GM12878 (cell line): ENCODE results near the gene IL20RB. TPM values are rescaled to one million over a fixed set of nuclear protein-coding genes. Genes with fewer than 3 reads are reported as not detected.
"Not testable (repeated sequence)": the region's sequence is repeated elsewhere in the genome, so short reads cannot be mapped to it uniquely, and the experiment has no call there.

Source experiments
- ATAC-seq: fragments of 200-7000 bp; cut with Tn5 transposase; 3 replicates; pipeline ENCODE4 v1.9.1; 2020; ENCODE audit warnings: mild to moderate bottlenecking, moderate library complexity
- BruUV-seq: library from RNA; stranded (reverse); fragments of 400-500 nt; replicated peaks from 2 replicates; lab custom pipeline; 2021; lab: Mats Ljungman, UMichigan
- CTCF ChIA-PET: fragments of 300-600 bp; sonication (Branson Sonifier 250); formaldehyde crosslinking; extraction: SDS; loops from one replicate; lab custom pipeline; 2021; ENCODE audit warnings: inconsistent platforms; lab: Yijun Ruan, JAX
- POLR2A ChIA-PET: fragments of 350-600 bp; formaldehyde crosslinking; extraction: SDS; loops from one replicate; lab custom pipeline; 2021; ENCODE audit warnings: inconsistent platforms; lab: Charles Lee
- RAD21 ChIA-PET: fragments of 300-600 bp; sonication (Branson Sonifier 250); formaldehyde crosslinking; loops from one replicate; lab custom pipeline; 2023; ENCODE audit warnings: antibody characterized with exemption; ENCODE audit not compliant: unreplicated experiment; lab: Charles Lee
- SMC1A ChIA-PET: fragments of 300-600 bp; sonication (Branson Sonifier 250); formaldehyde crosslinking; loops from one replicate; lab custom pipeline; 2023; ENCODE audit not compliant: unreplicated experiment, uncharacterized antibody; lab: Charles Lee
- DNase-seq: peaks from one replicate; pipeline ENCODE4 v3.0.0-alpha.2; 2011; ENCODE audit warnings: low read depth, low spot score
- FAIRE-seq: peaks from 3 replicates; lab custom pipeline; 2011; peaks lifted over from hg19 to GRCh38; lab: Jason Lieb, UNC
- H2AFZ ChIP-seq: 2 replicates; pipeline ENCODE4 v1.6.0; 2011; ENCODE audit warnings: low read depth, low read length, control low read depth; ENCODE audit not compliant: control insufficient read depth
- H3K27ac ChIP-seq: 2 replicates; pipeline ENCODE4 v1.5.1; 2011; ENCODE audit warnings: control low read depth; ENCODE audit not compliant: control insufficient read depth, insufficient read depth
- H3K27me3 ChIP-seq, 2 experiments: replicated peaks in 1 of 2; 2 replicates each; pipeline versions ENCODE4 v1.6.0 to v1.6.1; 2011; ENCODE audit warnings: low read length in 1 of 2; ENCODE audit not compliant: control insufficient read depth in 2 of 2, insufficient read depth in 2 of 2
- H3K36me3 ChIP-seq, 2 experiments: 2 replicates each; pipeline ENCODE4 v1.5.1; 2011; ENCODE audit warnings: low read length in 1 of 2; ENCODE audit not compliant: control insufficient read depth in 2 of 2, insufficient read depth in 2 of 2
- H3K4me1 ChIP-seq: 2 replicates; pipeline ENCODE4 v1.6.1; 2011; ENCODE audit warnings: mild to moderate bottlenecking, low read length, moderate library complexity, mixed read lengths; ENCODE audit not compliant: control insufficient read depth, insufficient read depth
- H3K4me2 ChIP-seq: 2 replicates; pipeline ENCODE4 v1.6.0; 2011; ENCODE audit warnings: control low read depth; ENCODE audit not compliant: control insufficient read depth, insufficient read depth
- H3K4me3 ChIP-seq: fragments of 200-600 bp; sonication (generic); 2 replicates; pipeline ENCODE4 v1.5.1; 2016
- H3K79me2 ChIP-seq: 2 replicates; pipeline ENCODE4 v1.6.0; 2011; ENCODE audit warnings: low read length; ENCODE audit not compliant: control insufficient read depth, insufficient read depth
- H3K9ac ChIP-seq: 2 replicates; pipeline ENCODE4 v1.8.0; 2011; ENCODE audit warnings: low read length, control low read depth, mixed read lengths; ENCODE audit not compliant: control insufficient read depth, insufficient read depth
- H3K9me3 ChIP-seq: replicated peaks from 3 replicates; pipeline ENCODE4 v1.5.1; 2011; ENCODE audit warnings: mild to moderate bottlenecking, low read length; ENCODE audit not compliant: control insufficient read depth, insufficient read depth
- H4K20me1 ChIP-seq: 2 replicates; pipeline ENCODE4 v1.6.0; 2011; ENCODE audit not compliant: control insufficient read depth, insufficient read depth
- POLR2AphosphoS2 ChIP-seq: IDR thresholded peaks from 2 replicates; pipeline ENCODE4 v1.6.1; 2011; ENCODE audit warnings: low read depth, mild to moderate bottlenecking, low read length, improper control_type of control experiment, moderate library complexity
- RAD51 ChIP-seq: fragments of 450-650 bp; IDR thresholded peaks from 2 replicates; pipeline ENCODE4 v1.6.1; 2016; ENCODE audit warnings: moderate library complexity, mild to moderate bottlenecking, inconsistent platforms
- WGBS: methylation state at CpG from one replicate; pipeline ENCODE4 v1.1.6; 2016; ENCODE audit warnings: low lambda C conversion rate; ENCODE audit not compliant: insufficient replicate concordance, insufficient coverage; ENCODE audit errors: missing lambda C conversion rate; 5-methylcytosine and 5-hydroxymethylcytosine counted together
- in situ Hi-C: fragments of 300-500 bp; cut with MboI; formaldehyde crosslinking; loops from 9 replicates; pipeline ENCODE4 v1.14.3; 2018; ENCODE audit warnings: mixed read lengths
- intact Hi-C: fragments of 100-400 bp; cut with micrococcal nuclease; formaldehyde crosslinking; loops from one replicate; pipeline ENCODE4 v1.14.2; 2022; ENCODE audit not compliant: unreplicated experiment
- polyA plus RNA-seq, 11 experiments: library from polyadenylated mRNA; depleted of rRNA in 4 of 11; unstranded in 6 of 11; stranded (reverse) in 5 of 11; fragments of >200 nt; fragmentation: Nextera tagmentation in 4 of 11; fragmentation: Illumina TruSeq in 1 of 11; extraction: Ambion mirVana in 4 of 11; extraction: Trizol in 1 of 11; gene quantifications; 1 replicate in 1 of 11; 2 replicates in 10 of 11; pipeline versions ENCODE4 v1.2.1 to v1.2.3, GENCODE V29; 2011 to 2016; ENCODE audit warnings: inconsistent platforms in 2 of 11, missing spikeins in 2 of 11, low read depth in 1 of 11
- total RNA-seq, 4 experiments: library from RNA; depleted of rRNA in 3 of 4; stranded (reverse); fragments of >200 nt in 3 of 4; fragmentation: Illumina TruSeq in 1 of 4; extraction: Trizol in 1 of 4; gene quantifications; 2 replicates each; pipeline versions ENCODE4 v1.2.1 to v1.2.3, GENCODE V29; 2013 to 2021
- TF ChIP-seq, protein P1 (sequence below): IDR thresholded peaks from 2 replicates; pipeline ENCODE4 v1.6.1; 2012; ENCODE audit warnings: low read depth, low read length, improper control_type of control experiment

IL20RB gene
- total and polyA plus RNA-seq, 10 of the 15 experiments (the other 5 are each of a cell fraction or from before 2014, with no cell fraction given): 0.21 to 1.1 (median 0.54) TPM

DNA sequence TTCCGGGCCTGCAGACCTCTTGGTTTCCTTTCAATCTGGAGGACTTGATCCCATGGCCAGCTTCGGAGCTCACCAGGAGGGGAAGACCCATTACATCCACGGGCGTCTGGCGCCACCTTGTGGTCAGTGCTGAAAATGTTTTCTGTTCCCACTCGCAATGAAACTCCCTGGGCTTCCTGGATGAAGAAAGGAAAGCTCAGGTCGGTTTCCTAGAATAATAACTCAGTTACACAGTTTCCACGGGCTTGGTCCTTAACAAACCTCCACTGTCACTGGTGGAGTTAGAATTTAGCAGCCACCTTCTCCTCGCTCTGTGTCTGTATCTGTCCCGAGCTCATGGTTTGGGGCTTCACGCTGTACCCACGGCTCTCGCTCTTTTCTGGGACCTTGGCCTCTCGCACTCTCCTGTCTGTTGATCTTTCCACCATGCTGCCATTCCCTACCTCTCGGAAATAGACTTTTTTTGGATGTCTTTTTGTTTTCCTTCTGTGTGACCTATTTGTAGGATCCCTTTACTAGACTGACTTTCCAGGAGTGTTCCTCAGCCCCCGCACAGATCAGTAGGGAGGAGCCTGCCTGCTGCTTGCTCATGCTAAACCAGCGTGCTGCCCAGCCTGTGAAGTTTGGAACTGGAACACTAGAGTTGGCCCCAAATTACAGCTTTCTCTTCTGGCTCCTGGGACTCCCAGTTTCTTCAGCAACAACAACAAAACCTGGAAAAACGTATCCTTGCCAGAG is 56.3 kb downstream of the IL20RB start (continued):
- TF ChIP-seq RAD51 (no peak), POLR2AphosphoS2 (no peak)
- TF ChIP-seq, protein P1, sequence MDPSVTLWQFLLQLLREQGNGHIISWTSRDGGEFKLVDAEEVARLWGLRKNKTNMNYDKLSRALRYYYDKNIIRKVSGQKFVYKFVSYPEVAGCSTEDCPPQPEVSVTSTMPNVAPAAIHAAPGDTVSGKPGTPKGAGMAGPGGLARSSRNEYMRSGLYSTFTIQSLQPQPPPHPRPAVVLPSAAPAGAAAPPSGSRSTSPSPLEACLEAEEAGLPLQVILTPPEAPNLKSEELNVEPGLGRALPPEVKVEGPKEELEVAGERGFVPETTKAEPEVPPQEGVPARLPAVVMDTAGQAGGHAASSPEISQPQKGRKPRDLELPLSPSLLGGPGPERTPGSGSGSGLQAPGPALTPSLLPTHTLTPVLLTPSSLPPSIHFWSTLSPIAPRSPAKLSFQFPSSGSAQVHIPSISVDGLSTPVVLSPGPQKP: no peak
- TF ChIP-seq, all 136 proteins: peak for 19

DNA sequence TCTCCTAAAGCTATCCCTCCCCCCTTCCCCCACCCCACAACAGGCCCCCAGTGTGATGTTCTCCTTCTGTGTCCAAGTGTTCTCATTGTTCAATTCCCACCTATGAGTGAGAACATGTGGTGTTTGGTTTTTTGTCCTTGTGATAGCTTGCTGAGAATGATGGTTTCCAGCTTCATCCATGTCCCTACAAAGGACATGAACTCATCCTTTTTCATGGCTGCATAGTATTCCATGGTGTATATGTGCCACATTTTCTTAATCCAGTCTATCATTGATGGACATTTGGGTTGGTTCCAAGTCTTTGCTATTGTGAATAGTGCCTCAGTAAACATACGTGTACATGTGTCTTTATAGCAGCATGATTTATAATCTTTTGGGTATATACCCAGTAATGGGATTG is 59.5 kb downstream of the IL20RB start:
- H3K4me1 ChIP-seq, DNase-seq, H2AFZ ChIP-seq, H3K27ac ChIP-seq, ATAC-seq, POLR2A ChIA-PET, RAD21 ChIA-PET, H3K4me3 ChIP-seq, H3K9me3 ChIP-seq, BruUV-seq, H3K79me2 ChIP-seq, H3K4me2 ChIP-seq, H3K9ac ChIP-seq, FAIRE-seq, H3K27me3 ChIP-seq, H3K36me3 ChIP-seq, H4K20me1 ChIP-seq: not testable (repeated sequence)
- WGBS: 43% methylated on average over 1 of the region's 1 CpG
- ChIA-PET SMC1A (interaction anchor here (9.0 kb wide), 1 partner anchor 261 kb away, joined by 161 read pairs; the partner anchor contains the start of gene STAG1), CTCF (interaction anchor here (2.2 to 12.2 kb wide), 3 partner anchors 15 to 942 kb away, joined by 7 to 229 read pairs (median 27); partner anchors contain the start of gene STAG1)
- in situ Hi-C loops (loop anchor here (10.0 kb wide), 1 partner anchor 623 kb away; no protein-coding TSS in a partner anchor), intact Hi-C loops (loop anchor here (10.0 kb wide), 1 partner anchor 823 kb away; the partner anchor contains the start of gene MSL2)
